Left ventricle myocardium inferior (tissue), 1 donor: ENCODE results near the gene AP1AR. TPM values are rescaled to one million over a fixed set of nuclear protein-coding genes. Genes with fewer than 3 reads are reported as not detected.
"Not testable (repeated sequence)": the region's sequence is repeated elsewhere in the genome, so short reads cannot be mapped to it uniquely, and the experiment has no call there.

Source experiments
- DNase-seq: peaks from one replicate; pipeline ENCODE4 v3.0.0-alpha.2; 2020
- H3K27ac ChIP-seq: fragments of 200-600 bp; replicated peaks from 2 replicates; pipeline ENCODE4 v1.8.0; 2021
- H3K27me3 ChIP-seq: fragments of 200-600 bp; 2 replicates; pipeline ENCODE4 v1.8.0; 2021; ENCODE audit warnings: low read depth
- H3K36me3 ChIP-seq: fragments of 200-600 bp; 2 replicates; pipeline ENCODE4 v1.8.0; 2021
- H3K4me1 ChIP-seq: fragments of 200-600 bp; 2 replicates; pipeline ENCODE4 v1.8.0; 2021
- H3K4me3 ChIP-seq: fragments of 200-600 bp; 2 replicates; pipeline ENCODE4 v1.8.0; 2021; ENCODE audit warnings: mild to moderate bottlenecking, moderate library complexity
- H3K9me3 ChIP-seq: fragments of 200-600 bp; replicated peaks from 2 replicates; pipeline ENCODE4 v1.8.0; 2021
- CTCF ChIP-seq: fragments of 200-600 bp; IDR thresholded peaks from 2 replicates; pipeline ENCODE4 v1.8.0; 2021; ENCODE audit warnings: antibody characterized with exemption, mild to moderate bottlenecking, borderline replicate concordance
- intact Hi-C: fragments of 100-400 bp; cut with micrococcal nuclease; formaldehyde crosslinking; loops from one replicate; pipeline ENCODE4 v1.11.0; 2022
- total RNA-seq: library from RNA; stranded (reverse); fragmentation: NEBNext Ultra II Directional; extraction: Animal tissue kit (Norgen Biotek cat#: 25700); gene quantifications from one replicate; pipeline ENCODE4 v1.2.1, GENCODE V29; 2021
- donor health status: DM: no; HTN: yes; CAD: no; lungs with severe emphysema.

The AP1AR gene
- total RNA-seq, 1 donor from 2014 or later = 9.6 TPM

- intact Hi-C loops = no loop called here
- DNase-seq = no peak
- Histone ChIP-seq H3K9me3 (no peaks in the 10 kb centered on the region), H3K4me3 (no peak overlapping the region), H3K36me3 (peaks cover 3% of the 10 kb centered on the region), H3K27ac (peak overlapping the region; percentile 85), H3K27me3 (no peaks in the 10 kb centered on the region), H3K4me1 (peaks cover 62% of the 10 kb centered on the region)
- no peak for TF ChIP-seq CTCF
Observed at GRCh38 chr4:112280386-112281056, 48.9 kb downstream of the AP1AR start.

DNA sequence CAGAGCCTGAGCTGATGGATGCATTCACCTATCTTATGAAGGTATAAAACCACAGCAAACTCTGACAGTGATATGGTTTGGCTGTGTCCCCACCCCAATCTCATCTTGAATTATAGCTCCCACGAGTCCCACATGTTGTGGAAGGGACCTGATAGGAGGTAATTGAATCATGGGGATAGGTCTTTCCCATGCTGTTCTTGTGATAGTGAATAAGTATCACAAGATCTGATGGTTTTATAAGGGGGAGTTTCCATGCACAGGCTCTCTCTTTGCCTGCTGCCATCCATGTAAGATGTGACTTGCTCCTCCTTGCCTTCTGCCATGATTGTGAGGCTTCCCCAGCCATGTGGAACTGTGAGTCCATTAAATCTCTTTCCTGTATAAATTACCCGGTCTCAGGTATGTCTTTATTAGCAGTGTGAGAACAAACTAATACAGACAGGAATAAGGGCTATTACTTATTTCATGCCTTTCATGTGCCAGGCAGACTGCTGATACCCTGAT is 50.4 kb downstream of the AP1AR start:
- H3K27me3 ChIP-seq, H3K36me3 ChIP-seq, DNase-seq, H3K9me3 ChIP-seq, H3K4me3 ChIP-seq, intact Hi-C loops: not testable (repeated sequence)
- H3K4me1 ChIP-seq = peaks cover 58% of the 10 kb centered on the region
- H3K27ac ChIP-seq = peak overlapping the region; percentile 4

- Histone ChIP-seq H3K27me3 (no peaks in the 10 kb centered on the region), H3K9me3 (no peaks in the 10 kb centered on the region), H3K27ac (peak overlapping the region; percentile 75), H3K4me1 (peaks cover 58% of the 10 kb centered on the region), H3K36me3 (no peaks in the 10 kb centered on the region), H3K4me3 (peak overlapping the region; percentile 92)
- no peak for DNase-seq
- no peak for TF ChIP-seq CTCF
- intact Hi-C loops = no loop called here
Observed at GRCh38 chr4:112282860-112283667, 51.5 kb downstream of the AP1AR start.

DNA sequence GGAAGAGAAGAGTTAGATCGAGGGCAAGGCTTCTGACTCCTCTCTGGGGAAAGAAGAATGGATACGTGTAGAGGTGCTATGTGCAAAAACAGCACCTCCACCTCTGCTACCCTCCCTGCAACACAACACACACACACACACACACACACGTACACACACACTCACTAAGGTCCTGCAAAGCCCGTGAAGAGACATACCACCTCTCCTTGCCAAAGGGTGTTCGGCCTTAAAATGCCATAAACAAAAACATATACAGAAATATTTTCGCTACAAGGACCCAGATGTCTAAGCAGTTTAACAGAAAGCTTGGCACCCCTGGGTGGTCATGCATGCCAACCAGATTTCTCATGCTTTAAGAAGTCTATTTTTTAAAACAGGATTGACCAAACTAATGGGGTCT is 52.6 kb downstream of the AP1AR start:
- Histone ChIP-seq H3K27me3 (no peaks in the 10 kb centered on the region), H3K9me3 (no peaks in the 10 kb centered on the region), H3K4me1 (peaks cover 51% of the 10 kb centered on the region), H3K36me3 (no peaks in the 10 kb centered on the region), H3K4me3 (peak overlapping the region; percentile 92), H3K27ac (peak overlapping the region; percentile 75)
- intact Hi-C loops = no loop called here
- no peak for DNase-seq
- no peak for TF ChIP-seq CTCF

- Histone ChIP-seq H3K4me3 (peak overlapping the region; percentile 92), H3K27ac (peak overlapping the region; percentile 75), H3K9me3 (no peaks in the 10 kb centered on the region), H3K4me1 (peaks cover 47% of the 10 kb centered on the region), H3K27me3 (no peaks in the 10 kb centered on the region), H3K36me3 (no peaks in the 10 kb centered on the region)
- TF ChIP-seq CTCF = no peak
- DNase-seq = no peak
- intact Hi-C loops = no loop called here
Observed at GRCh38 chr4:112284662-112285411, 53.2 kb downstream of the AP1AR start.
